Measurements from ENCODE around the gene ALDH1A2.

Gene ALDH1A2

DNA sequence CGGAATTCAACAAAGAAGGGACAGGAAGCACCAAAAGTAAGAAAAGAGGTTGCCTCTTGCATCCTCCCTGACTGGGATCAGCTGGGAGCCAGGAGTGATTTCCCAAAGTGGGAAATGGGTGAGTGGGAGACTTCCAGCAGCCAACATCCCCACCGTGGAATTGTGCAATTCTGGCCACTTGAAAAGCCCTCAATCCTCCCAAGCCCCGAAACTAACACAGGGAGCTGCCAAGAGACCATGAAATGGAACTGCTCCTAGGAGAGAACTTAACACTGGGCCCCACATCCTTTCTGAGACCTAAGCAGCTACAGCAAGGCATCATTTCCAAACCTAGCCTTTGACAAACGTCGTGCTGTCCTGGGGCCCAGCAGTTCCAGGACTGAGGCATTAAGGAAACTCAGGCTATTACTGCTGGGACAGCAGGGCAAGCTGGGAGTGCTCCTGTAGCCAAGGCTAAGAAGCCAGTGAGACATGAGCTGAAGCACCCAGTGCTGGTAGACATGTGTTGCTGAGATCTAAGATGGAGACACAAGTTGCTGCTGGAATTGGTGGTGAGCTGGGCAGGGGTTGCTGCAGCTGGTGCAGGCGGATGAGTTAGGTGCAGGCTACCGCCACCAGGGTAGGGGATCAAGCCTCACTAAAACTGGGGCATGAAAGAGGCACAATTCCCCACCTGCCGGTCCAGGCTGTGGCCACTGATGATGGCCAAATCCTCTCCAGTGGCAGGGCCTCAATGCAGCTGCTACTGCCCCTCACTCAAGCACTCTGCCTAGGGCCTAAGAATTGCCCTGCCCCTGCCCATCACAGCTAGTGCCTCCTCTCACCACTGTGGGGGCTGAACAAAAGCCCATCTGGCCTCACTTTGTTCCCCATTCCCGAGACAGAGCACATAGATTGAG, 43.9 kb downstream of the ALDH1A2 start:
- Histone ChIP-seq H3K36me3 (ENCODE audit: low read depth) (no peaks in the 10 kb centered on the region), H3K27ac (ENCODE audit: poor library complexity, severe bottlenecking) (peak overlapping the region; percentile 90), H3K4me3 (ENCODE audit: severe bottlenecking) (no peak overlapping the region), H3K27me3 (ENCODE audit: insufficient read depth, poor library complexity, severe bottlenecking) (no peaks in the 10 kb centered on the region), H3K4me1 (ENCODE audit: insufficient read depth, poor library complexity, severe bottlenecking) (peaks cover 27% of the 10 kb centered on the region), H3K9me3 (ENCODE audit: severe bottlenecking) (peaks cover 16% of the 10 kb centered on the region)
- TF ChIP-seq, protein P1, sequence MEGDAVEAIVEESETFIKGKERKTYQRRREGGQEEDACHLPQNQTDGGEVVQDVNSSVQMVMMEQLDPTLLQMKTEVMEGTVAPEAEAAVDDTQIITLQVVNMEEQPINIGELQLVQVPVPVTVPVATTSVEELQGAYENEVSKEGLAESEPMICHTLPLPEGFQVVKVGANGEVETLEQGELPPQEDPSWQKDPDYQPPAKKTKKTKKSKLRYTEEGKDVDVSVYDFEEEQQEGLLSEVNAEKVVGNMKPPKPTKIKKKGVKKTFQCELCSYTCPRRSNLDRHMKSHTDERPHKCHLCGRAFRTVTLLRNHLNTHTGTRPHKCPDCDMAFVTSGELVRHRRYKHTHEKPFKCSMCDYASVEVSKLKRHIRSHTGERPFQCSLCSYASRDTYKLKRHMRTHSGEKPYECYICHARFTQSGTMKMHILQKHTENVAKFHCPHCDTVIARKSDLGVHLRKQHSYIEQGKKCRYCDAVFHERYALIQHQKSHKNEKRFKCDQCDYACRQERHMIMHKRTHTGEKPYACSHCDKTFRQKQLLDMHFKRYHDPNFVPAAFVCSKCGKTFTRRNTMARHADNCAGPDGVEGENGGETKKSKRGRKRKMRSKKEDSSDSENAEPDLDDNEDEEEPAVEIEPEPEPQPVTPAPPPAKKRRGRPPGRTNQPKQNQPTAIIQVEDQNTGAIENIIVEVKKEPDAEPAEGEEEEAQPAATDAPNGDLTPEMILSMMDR (IDR thresholded peaks at IDR 0.05; ENCODE audit: poor library complexity, severe bottlenecking): no peak
- DNase-seq (ENCODE audit: low spot score) (no peak), ATAC-seq (ENCODE audit: low read depth) (no peak)

DNA sequence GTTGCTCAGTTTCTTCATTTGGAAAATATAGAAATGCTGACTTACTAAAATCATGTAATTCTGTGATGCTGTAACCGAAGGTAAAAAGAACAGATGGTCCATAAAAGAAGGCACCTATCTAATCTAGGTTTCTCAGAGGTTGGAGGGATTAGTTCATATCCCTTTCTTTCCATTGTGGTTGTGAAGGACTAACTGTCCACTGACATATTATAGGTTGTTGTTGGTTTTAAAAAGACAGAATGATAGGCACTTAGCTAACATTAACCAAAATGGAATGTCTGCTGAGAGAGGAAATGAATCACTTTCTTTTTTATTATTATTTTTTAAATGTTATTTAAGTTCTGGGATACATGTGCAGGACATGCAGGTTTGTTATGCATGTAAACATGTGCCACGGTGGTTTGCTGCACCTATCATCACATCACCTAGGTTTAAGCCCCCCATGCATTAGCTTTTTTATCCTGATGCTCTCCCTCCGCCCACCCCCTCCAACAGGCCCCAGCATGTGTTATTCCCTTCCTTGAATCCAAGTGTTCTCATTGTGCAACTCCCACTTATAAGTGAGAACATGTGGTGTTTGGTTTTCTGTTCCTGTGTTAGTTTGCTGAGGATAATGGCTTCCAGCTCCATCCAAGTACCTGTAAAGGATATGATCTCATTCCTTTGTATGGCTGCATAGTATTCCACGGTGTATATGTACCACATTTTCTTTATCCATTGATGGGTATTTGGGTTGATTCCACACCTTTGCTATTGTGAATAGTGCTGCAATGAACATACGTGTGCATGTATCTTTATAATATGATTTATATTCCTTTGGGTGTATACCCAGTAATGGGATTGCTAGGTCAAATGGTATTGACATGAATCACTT, 45.8 kb downstream of the ALDH1A2 start:
- peak overlapping the region; percentile 90 for H3K27ac ChIP-seq (ENCODE audit: poor library complexity, severe bottlenecking)
- no peaks in the 10 kb centered on the region for H3K36me3 ChIP-seq (ENCODE audit: low read depth)
- peak; percentile 97 for ATAC-seq (ENCODE audit: low read depth)
- H3K9me3 ChIP-seq (ENCODE audit: severe bottlenecking): no peaks in the 10 kb centered on the region
- no peaks in the 10 kb centered on the region for H3K27me3 ChIP-seq (ENCODE audit: insufficient read depth, poor library complexity, severe bottlenecking)
- DNase-seq (ENCODE audit: low spot score): no peak
- TF ChIP-seq, protein P1 (IDR thresholded peaks at IDR 0.05; ENCODE audit: poor library complexity, severe bottlenecking): no peak
- H3K4me3 ChIP-seq (ENCODE audit: severe bottlenecking): no peak overlapping the region
- H3K4me1 ChIP-seq (ENCODE audit: insufficient read depth, poor library complexity, severe bottlenecking): peaks cover 34% of the 10 kb centered on the region

DNA sequence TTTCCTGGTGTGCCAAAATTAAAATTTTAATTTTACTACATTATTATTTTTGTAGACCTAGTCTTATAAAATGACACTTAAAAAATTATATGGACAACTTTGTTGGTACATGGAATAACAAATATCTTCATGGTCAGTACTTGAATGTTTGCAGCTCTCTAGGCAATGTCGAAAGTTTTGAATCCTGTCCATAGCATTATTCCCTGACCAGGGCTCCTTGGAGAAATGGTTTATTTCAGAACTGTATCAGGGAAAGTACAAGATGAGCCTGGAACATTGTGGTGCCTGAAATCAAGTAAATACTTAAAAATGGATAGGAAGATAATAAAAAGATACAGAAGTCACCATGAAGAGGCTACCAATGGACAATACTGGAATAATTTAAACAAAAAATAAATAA, 47.6 kb downstream of the ALDH1A2 start:
- H3K27me3 ChIP-seq (ENCODE audit: insufficient read depth, poor library complexity, severe bottlenecking): no peaks in the 10 kb centered on the region
- TF ChIP-seq, protein P1 (IDR thresholded peaks at IDR 0.05; ENCODE audit: poor library complexity, severe bottlenecking): no peak
- H3K4me3 ChIP-seq (ENCODE audit: severe bottlenecking): no peak overlapping the region
- DNase-seq (ENCODE audit: low spot score): no peak
- no peaks in the 10 kb centered on the region for H3K9me3 ChIP-seq (ENCODE audit: severe bottlenecking)
- peaks cover 34% of the 10 kb centered on the region for H3K4me1 ChIP-seq (ENCODE audit: insufficient read depth, poor library complexity, severe bottlenecking)
- no peaks in the 10 kb centered on the region for H3K36me3 ChIP-seq (ENCODE audit: low read depth)
- peak overlapping the region; percentile 90 for H3K27ac ChIP-seq (ENCODE audit: poor library complexity, severe bottlenecking)
- no peak for ATAC-seq (ENCODE audit: low read depth)

DNA sequence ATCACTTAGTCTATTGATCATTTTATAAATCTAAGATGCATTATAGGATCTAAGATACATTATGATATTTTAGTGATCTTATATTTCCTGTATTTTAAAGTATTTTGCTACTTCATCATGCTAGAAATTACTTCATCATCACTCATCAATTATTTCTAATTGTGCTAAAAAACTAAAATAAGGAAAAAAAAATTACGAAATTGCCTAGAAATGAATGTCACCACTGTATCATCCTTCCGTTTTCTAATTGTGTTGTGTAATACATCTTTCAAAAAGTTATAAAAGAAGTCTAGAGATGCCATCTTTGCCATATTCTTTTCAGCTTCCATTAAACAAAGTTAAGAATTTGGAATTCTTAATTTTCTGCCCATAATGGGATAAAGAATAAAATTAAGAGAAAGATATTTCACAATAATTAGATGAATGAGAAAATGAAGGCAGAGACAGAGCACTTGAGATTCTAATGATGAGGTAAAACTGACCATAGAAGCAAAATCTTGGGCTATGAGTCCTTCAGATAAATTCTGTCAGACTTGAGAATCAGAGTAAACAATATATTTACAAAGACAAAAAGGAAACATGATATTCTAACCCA, 48.8 kb downstream of the ALDH1A2 start:
- H3K36me3 ChIP-seq (ENCODE audit: low read depth): no peaks in the 10 kb centered on the region
- no peaks in the 10 kb centered on the region for H3K9me3 ChIP-seq (ENCODE audit: severe bottlenecking)
- DNase-seq (ENCODE audit: low spot score) (no peak), ATAC-seq (ENCODE audit: low read depth) (no peak)
- peaks cover 34% of the 10 kb centered on the region for H3K4me1 ChIP-seq (ENCODE audit: insufficient read depth, poor library complexity, severe bottlenecking)
- no peaks in the 10 kb centered on the region for H3K27me3 ChIP-seq (ENCODE audit: insufficient read depth, poor library complexity, severe bottlenecking)
- no peak overlapping the region for H3K27ac ChIP-seq (ENCODE audit: poor library complexity, severe bottlenecking)
- TF ChIP-seq, protein P1 (IDR thresholded peaks at IDR 0.05; ENCODE audit: poor library complexity, severe bottlenecking): no peak
- H3K4me3 ChIP-seq (ENCODE audit: severe bottlenecking): no peak overlapping the region
